Measurements from ENCODE around the gene NMNAT2. TPM values are rescaled to one million over a fixed set of nuclear protein-coding genes. Genes with fewer than 3 reads are reported as not detected.

Gene NMNAT2
- polyA plus RNA-seq, 3 donors from 2014 or later: not detected

DNA sequence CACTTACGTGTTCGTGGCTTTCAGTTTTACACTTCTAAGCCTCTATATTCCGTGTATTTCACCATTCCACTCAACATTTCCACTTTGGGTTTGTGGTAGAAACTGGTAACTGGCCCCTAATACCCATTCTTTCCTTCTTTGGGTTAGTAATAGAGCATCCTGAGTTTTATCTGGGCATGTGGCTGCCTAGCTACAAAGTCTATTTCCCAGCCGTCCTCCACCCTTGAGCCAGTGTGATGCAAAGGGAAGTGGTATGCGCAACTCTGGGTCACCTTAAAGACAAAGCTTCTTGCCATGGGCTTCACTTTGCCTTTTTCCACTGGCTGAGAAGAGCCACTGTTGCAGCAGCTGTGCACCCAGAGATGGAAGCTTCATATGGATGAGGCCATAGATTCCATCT, 158.3 kb downstream of the NMNAT2 start:
- peaks cover 2 to 3% (median 2%) of the 10 kb centered on the region in 3 donors for H3K27me3 Mint-ChIP-seq (ENCODE audit: low read depth in 3 of 3)
- no peak overlapping the region for H3K27ac Mint-ChIP-seq
- peaks cover 0 to 9% (median 0%) of the 10 kb centered on the region in 6 donors for H3K9me3 Mint-ChIP-seq
- DNase-seq: no peak
- H3K4me1 Mint-ChIP-seq: no peaks in the 10 kb centered on the region
- H3K4me3 Mint-ChIP-seq: no peak overlapping the region
- H3K36me3 Mint-ChIP-seq: no peaks in the 10 kb centered on the region

DNA sequence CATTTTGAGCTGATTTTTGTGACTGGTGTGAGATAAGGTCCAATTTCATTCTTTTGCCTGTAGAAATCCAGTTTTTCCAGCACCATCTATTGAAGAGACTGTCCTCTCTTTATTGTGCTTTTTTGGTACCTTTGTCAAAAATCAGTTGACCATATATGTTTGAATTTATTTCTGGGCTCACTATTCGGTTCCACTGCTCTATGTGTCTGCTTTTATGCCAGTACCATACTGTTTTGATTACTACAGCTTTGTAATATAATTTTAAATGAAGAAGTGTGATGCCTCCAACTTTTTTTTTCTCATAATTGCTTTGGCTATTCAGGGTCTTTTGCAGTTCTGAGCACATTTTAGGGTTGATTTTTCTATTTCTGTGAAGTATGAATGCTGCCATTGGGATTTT, 163.1 kb downstream of the NMNAT2 start:
- Mint-ChIP-seq H3K27ac (no peak overlapping the region), H3K4me1 (no peaks in the 10 kb centered on the region), H3K27me3 (ENCODE audit: low read depth in 3 of 3) (peaks cover 2 to 5% (median 2%) of the 10 kb centered on the region in 3 donors), H3K4me3 (no peak overlapping the region), H3K36me3 (no peaks in the 10 kb centered on the region), H3K9me3 (peaks cover 0 to 9% (median 0%) of the 10 kb centered on the region in 6 donors)
- no peak for DNase-seq

DNA sequence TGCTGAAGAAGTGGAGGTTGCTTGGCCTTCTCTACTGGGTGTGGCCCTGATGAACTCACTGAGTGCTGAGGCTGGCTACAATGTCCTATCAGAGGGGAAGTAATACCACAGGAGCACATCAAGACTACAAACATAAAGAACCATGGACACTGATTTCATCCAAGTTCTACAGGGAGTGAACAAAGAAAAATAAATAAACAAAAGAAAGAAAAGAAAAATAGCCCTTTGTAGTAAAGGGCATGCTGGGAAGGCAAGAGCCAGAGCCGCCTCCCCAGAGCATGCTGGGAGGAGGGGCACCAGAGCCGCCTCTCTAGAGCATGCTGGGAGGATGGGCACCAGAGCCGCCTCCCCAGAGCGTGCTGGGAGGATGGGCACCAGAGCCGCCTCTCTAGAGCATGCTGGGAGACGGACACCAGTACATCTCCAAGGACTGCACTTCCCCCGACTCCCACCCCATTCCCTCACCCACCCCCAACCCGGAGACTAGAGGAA, 166.2 kb downstream of the NMNAT2 start:
- Mint-ChIP-seq H3K4me1 (no peaks in the 10 kb centered on the region), H3K27me3 (ENCODE audit: low read depth in 3 of 3) (peaks cover 0 to 3% (median 3%) of the 10 kb centered on the region in 3 donors), H3K27ac (no peak overlapping the region)

GRCh38 chr1:183251101-183251958, 166.8 kb downstream of the NMNAT2 start:
- Mint-ChIP-seq H3K4me3 (no peak overlapping the region), H3K27me3 (ENCODE audit: low read depth in 3 of 3) (peaks cover 0 to 3% (median 2%) of the 10 kb centered on the region in 3 donors), H3K27ac (no peak overlapping the region), H3K36me3 (no peaks in the 10 kb centered on the region), H3K4me1 (no peaks in the 10 kb centered on the region), H3K9me3 (peaks cover 0 to 2% (median 0%) of the 10 kb centered on the region in 6 donors)
- DNase-seq: no peak

More for the DNA sequence above, 166.2 kb downstream of the NMNAT2 start:
- Mint-ChIP-seq H3K9me3 (peaks cover 0 to 2% (median 0%) of the 10 kb centered on the region in 6 donors), H3K4me3 (no peak overlapping the region), H3K36me3 (no peaks in the 10 kb centered on the region)
- no peak for DNase-seq

- H3K4me1 Mint-ChIP-seq: no peaks in the 10 kb centered on the region
- H3K4me3 Mint-ChIP-seq: no peak overlapping the region
- H3K27me3 Mint-ChIP-seq (ENCODE audit: low read depth in 3 of 3): peaks cover 0 to 5% (median 3%) of the 10 kb centered on the region in 3 donors
- no peaks in the 10 kb centered on the region for H3K36me3 Mint-ChIP-seq
- no peak overlapping the region for H3K27ac Mint-ChIP-seq
- H3K9me3 Mint-ChIP-seq: peaks cover 0 to 6% (median 0%) of the 10 kb centered on the region in 6 donors
- DNase-seq: no peak
These were observed 168.2 kb downstream of the NMNAT2 start for GRCh38 chr1:183249941-183250452.

GRCh38 chr1:183248989-183249691, 169.0 kb downstream of the NMNAT2 start:
- Mint-ChIP-seq H3K27ac (no peak overlapping the region), H3K4me3 (no peak overlapping the region), H3K4me1 (no peaks in the 10 kb centered on the region), H3K36me3 (no peaks in the 10 kb centered on the region), H3K27me3 (ENCODE audit: low read depth in 3 of 3) (peaks cover 2 to 5% (median 3%) of the 10 kb centered on the region in 3 donors), H3K9me3 (peaks cover 0 to 7% (median 0%) of the 10 kb centered on the region in 6 donors)
- no peak for DNase-seq

GRCh38 chr1:183247931-183248330, 170.2 kb downstream of the NMNAT2 start:
- Mint-ChIP-seq H3K4me3 (no peak overlapping the region), H3K4me1 (no peaks in the 10 kb centered on the region), H3K36me3 (no peaks in the 10 kb centered on the region), H3K27ac (no peak overlapping the region), H3K9me3 (peaks cover 0 to 8% (median 0%) of the 10 kb centered on the region in 6 donors), H3K27me3 (ENCODE audit: low read depth in 3 of 3) (peaks cover 2 to 7% (median 5%) of the 10 kb centered on the region in 3 donors)
- no peak for DNase-seq

DNA sequence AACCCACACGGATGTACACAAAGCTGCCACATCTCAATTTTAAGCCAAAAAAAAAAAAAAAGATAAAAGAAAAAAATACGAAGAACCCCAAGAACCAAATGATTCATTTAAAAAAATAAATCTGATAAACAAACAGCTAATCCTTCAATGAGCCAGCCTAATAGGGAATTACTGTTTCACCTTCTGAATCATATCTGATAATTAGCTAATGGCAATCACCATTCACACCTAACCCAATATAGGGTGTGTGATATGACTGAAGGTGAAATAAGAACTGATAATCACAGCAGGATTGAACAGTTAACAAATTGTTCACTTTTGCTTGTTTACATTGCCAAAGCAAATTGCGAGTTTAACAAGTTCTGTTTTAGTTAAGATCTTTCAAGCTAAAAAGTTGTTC, 170.7 kb downstream of the NMNAT2 start:
- Mint-ChIP-seq H3K36me3 (no peaks in the 10 kb centered on the region), H3K9me3 (peaks cover 0 to 8% (median 0%) of the 10 kb centered on the region in 6 donors), H3K4me3 (no peak overlapping the region), H3K4me1 (no peaks in the 10 kb centered on the region), H3K27ac (no peak overlapping the region), H3K27me3 (ENCODE audit: low read depth in 3 of 3) (peaks cover 2 to 7% (median 5%) of the 10 kb centered on the region in 3 donors)
- DNase-seq: no peak

DNA sequence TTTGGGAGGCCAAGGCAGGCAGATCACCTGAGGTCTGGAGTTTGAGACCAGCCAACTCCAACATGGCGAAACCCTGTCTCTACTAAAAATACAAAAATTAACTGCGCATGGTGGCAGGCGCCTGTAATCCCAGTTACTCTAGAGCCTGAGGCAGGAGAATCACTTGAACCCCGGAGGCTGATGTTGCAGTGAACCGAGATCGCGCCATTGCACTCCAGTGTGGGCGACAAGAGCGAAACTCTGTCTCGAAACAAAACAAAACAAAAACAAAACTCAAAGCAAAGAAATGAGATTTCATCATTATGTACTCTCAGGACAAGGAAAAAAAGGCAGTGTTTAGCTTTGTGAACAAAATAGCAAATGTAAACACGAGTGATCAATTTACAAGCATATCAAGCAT, 171.1 kb downstream of the NMNAT2 start:
- Mint-ChIP-seq H3K27ac (no peak overlapping the region), H3K4me1 (no peaks in the 10 kb centered on the region), H3K9me3 (peaks cover 0 to 8% (median 0%) of the 10 kb centered on the region in 6 donors), H3K4me3 (no peak overlapping the region), H3K36me3 (no peaks in the 10 kb centered on the region), H3K27me3 (ENCODE audit: low read depth in 3 of 3) (peaks cover 2 to 7% (median 5%) of the 10 kb centered on the region in 3 donors)
- no peak for DNase-seq

GRCh38 chr1:183246436-183246835, 171.7 kb downstream of the NMNAT2 start:
- Mint-ChIP-seq H3K36me3 (no peaks in the 10 kb centered on the region), H3K27me3 (ENCODE audit: low read depth in 3 of 3) (peaks cover 2 to 7% (median 3%) of the 10 kb centered on the region in 3 donors), H3K4me3 (no peak overlapping the region), H3K9me3 (peaks cover 0 to 6% (median 0%) of the 10 kb centered on the region in 6 donors), H3K27ac (no peak overlapping the region), H3K4me1 (no peaks in the 10 kb centered on the region)
- no peak for DNase-seq

DNA sequence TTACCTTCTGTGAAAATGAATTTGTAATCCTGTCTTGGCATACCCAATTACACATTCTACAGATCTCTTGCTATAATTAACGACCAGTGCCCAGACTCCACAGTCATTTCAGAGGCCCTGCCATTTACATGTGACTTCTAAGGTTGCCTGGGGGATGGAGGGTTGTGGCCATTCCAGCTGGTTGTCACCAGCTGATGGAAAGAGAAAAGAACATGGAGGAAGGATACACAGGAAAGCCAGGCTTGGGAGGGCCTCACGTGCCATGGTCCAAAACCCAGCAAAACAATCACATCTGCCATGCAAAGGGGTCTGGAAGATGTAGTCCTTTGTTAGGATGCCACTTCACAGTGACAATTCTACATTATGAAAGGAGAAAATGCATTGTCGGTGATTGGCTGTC, 172.8 kb downstream of the NMNAT2 start:
- Mint-ChIP-seq H3K4me1 (no peaks in the 10 kb centered on the region), H3K4me3 (no peak overlapping the region), H3K9me3 (peaks cover 0 to 6% (median 0%) of the 10 kb centered on the region in 6 donors), H3K36me3 (no peaks in the 10 kb centered on the region), H3K27me3 (ENCODE audit: low read depth in 3 of 3) (peaks cover 2 to 7% (median 3%) of the 10 kb centered on the region in 3 donors), H3K27ac (no peak overlapping the region)
- DNase-seq: no peak

DNA sequence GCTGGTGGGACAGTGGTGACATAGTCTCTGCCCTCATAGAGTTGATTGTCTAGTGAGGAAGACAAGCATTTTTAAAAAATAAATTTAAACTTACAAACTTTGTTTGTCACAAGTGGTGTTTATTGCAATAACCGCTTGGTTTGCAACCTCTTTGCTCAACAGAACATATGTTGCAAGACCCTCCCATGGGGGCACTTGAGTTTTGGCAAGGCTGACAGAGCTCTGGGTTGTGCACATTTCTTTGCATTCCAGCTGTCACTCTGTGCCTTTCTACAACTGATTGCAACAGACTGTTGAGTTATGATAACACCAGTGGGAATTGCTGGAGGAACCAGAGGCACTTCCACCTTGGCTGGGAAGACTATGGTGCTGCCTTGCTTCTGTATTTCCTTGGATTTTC, 173.7 kb downstream of the NMNAT2 start:
- Mint-ChIP-seq H3K9me3 (peaks cover 0 to 6% (median 0%) of the 10 kb centered on the region in 6 donors), H3K36me3 (no peaks in the 10 kb centered on the region), H3K4me1 (no peaks in the 10 kb centered on the region), H3K4me3 (no peak overlapping the region), H3K27me3 (ENCODE audit: low read depth in 3 of 3) (peaks cover 3 to 7% (median 5%) of the 10 kb centered on the region in 3 donors), H3K27ac (no peak overlapping the region)
- DNase-seq: no peak

DNA sequence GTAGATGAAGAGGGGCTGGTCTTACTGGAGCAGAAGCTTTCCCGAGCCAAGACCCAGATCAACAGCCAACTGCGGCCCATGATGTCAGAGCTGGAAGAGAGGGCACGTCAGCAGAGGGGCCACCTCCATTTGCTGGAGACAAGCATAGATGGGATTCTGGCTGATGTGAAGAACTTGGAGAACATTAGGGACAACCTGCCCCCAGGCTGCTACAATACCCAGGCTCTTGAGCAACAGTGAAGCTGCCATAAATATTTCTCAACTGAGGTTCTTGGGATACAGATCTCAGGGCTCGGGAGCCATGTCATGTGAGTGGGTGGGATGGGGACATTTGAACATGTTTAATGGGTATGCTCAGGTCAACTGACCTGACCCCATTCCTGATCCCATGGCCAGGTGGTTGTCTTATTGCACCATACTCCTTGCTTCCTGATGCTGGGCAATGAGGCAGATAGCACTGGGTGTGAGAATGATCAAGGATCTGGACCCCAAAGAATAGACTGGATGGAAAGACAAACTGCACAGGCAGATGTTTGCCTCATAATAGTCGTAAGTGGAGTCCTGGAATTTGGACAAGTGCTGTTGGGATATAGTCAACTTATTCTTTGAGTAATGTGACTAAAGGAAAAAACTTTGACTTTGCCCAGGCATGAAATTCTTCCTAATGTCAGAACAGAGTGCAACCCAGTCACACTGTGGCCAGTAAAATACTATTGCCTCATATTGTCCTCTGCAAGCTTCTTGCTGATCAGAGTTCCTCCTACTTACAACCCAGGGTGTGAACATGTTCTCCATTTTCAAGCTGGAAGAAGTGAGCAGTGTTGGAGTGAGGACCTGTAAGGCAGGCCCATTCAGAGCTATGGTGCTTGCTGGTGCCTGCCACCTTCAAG, 174.8 kb downstream of the NMNAT2 start:
- Mint-ChIP-seq H3K36me3 (no peaks in the 10 kb centered on the region), H3K27me3 (ENCODE audit: low read depth in 3 of 3) (peaks cover 5 to 6% (median 5%) of the 10 kb centered on the region in 3 donors), H3K9me3 (peaks cover 0 to 6% (median 0%) of the 10 kb centered on the region in 6 donors), H3K27ac (no peak overlapping the region), H3K4me1 (no peaks in the 10 kb centered on the region), H3K4me3 (no peak overlapping the region)
- DNase-seq: no peak

All from immature natural killer cell (primary cell).